NCI-H524 (cell line): Measurements from ENCODE around the gene GPR62.
"Not testable (repeated sequence)": the region's sequence is repeated elsewhere in the genome, so short reads cannot be mapped to it uniquely, and the experiment has no call there.

Source experiments
- DNase-seq, 2 experiments: peaks; one replicate each; lab custom pipeline; 2025; lab: John Stamatoyannopoulos, UW

GPR62 gene

DNA sequence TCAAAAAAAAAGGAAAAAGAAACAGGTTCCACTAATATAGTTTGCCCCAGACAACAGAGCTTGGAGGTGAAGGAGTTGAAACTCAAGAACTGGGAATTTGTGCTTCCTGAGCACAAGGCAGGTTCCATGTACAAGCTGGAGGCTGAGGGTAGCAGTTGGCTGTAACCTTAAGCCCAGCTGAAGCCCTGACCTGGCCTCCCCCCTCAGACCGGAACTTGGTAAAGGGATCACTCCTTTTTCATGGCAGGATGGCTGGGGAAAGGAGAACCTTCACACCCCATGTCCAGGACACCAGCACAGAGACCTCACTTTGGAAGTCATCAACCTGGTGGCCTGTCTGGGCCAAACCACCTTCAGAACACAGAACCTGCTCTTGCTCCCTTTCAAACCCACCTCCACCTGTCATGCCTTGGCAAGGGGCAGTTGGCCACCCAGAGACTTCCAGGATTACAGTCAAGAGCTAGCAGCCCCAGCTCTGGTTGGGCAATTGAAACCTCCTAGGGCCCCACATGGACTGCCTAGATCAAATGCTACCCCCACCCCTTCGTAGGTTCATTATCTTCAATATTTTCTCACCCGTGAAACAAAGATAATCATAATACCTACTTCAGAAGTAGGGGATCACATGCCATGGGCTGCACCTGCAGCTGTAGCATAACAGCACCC is 37.0 kb downstream of the GPR62 start:
- DNase-seq, result no peak

DNA sequence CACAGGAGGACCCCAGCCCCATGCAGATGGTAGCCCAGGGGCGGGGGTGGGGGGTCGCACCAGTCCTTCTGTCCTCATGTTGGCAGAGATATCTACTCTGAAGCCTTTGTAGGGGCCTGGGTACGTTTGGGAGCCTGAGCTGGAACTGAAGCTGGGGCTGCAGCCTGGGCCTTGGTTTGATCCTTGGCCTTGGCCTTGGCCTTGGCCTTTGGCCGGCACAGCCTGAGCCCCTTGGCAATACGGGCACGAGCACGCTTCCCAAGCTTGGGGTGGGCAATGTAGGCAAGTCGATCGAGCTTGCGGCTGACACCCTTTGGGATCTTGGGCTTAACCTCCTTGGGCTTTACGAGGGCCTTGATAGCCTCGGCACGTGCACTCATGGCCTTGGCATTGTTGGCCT is 38.5 kb downstream of the GPR62 start:
- DNase-seq, result not testable (repeated sequence)

DNA sequence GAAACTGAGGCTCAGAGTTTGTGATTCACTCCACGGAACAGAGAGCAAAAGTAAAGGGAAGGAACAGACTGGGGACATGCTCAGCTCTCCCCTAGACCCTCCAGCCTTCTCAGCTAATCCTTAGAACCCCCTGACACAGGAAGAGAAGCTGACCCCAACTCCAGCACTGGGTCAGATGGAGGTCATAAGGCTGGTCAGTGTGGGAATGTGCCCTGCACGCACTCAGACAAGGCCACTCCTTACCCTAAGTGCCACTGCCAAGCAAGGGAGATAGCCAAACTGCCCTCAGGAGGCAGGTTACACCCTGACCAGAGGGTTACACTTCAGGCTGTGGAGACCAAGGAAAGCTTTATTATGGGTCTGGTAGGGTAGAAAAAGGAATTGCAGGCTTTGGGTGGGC is 39.3 kb downstream of the GPR62 start:
- DNase-seq, result no peak

DNA sequence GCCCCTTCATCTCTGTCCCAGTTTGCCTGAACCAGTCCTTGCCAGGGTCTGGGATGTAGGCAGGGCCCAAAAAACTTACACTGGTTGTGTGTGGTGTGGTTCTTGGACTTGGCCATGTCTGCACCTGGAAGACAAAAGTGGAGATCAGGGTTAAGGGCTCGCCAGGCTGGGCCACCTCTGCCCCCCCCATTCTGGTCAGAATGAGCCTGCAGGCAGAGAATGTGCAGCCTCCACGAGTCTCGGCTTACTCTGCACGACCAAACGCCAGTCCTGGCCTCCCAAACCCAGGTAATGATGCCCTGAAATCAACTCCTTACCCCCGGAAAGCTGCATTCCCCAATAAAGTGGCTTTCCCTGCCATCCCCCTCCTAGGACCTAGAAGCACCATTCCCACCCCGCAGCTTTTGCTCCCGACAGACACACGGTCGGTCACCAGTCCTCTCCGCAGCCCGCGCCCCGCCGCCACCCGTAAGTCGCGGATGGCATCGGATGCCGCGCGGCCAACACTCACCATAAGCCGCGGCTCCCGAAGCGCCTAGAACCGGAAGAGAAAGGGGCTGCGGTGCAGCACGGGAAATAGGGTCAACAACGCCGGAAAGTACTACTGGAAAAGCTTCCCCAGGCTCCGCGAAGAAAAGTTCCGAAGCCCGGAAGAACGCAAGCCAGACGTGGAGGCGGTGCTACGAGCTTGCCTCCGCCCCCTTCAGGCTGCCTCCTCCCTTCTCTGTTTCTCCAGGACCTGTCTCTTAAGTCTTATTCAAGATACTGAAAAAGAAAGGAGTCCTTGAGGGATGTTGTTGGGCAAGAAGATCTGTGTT is 40.4 kb downstream of the GPR62 start, which contains the start of gene RPL29:
TSS of gene RPL29 (minus strand) at position 550 of the 818 bp plus-strand sequence. CDS start at position 116, 434 bp downstream.
- peak; percentile 81 to 94 for DNase-seq

DNA sequence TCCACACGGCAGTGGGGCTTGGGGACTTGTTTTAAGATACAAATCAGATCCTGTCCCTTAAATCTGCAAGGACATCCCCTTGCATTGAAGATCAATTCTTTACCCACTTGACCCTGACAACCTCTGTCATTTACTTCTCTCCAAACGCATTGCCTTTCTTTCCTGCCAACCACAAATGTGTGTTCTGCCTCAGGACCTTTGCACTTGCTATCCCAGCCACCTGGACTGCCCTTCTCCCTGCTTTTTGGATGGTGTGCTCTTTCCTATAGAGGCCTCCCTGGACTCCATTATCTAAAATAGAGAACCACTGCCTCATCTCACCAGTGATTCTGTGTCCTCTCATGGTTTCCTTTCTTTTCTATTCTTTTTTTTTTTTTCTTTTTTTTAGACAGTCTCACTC is 42.0 kb downstream of the GPR62 start:
- no peak for DNase-seq

DNA sequence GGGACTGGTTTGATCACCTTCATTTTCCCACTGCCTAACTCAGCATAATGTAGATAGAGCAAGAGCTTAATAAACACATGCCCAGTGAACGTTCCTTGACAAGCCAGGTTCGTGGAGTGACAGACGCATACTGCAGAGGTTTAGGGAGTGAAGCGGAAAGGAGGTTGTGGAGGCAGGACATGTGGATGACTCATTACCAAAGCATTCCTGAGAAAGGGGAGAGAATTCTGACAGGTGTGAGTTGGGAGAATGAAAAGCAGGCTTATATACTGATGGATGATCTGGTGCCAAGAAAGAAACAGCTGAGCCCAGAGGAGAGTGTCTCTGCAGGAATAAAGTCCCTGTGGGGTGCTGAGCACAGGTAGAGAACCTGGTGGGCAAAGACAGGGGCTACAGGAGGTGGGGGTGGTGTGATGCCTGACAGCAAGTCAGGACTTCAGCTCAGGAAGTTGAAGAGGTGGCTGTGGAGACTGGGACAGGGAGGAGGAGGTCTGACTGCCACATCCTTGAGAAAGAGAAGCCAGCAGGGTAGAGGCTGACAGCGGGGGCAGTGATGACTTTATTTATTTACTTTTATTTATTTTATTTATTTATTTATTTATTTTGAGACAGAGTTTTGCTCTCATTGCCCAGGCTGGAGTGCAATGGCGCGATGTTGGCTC is 42.9 kb downstream of the GPR62 start:
- no peak for DNase-seq

DNA sequence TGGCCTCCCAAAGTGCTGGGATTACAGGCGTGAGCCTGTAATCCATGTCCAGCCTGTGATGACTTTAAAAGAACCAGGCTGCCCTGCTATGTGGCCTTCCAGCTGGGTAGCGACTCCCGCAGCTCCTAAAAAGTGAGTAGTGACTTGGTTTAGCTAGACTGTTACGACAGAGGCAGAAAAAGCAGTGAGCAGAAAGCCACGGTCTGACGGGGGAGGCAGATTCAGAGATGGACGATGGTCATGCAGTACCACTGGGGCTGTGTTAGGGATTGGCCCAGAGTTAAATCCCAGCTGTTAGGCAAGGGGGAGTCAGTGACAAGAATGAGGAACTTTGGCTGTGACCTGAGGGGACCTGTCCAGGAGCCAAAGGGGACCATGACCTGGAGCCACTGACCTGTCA is 43.6 kb downstream of the GPR62 start:
- no peak for DNase-seq

DNA sequence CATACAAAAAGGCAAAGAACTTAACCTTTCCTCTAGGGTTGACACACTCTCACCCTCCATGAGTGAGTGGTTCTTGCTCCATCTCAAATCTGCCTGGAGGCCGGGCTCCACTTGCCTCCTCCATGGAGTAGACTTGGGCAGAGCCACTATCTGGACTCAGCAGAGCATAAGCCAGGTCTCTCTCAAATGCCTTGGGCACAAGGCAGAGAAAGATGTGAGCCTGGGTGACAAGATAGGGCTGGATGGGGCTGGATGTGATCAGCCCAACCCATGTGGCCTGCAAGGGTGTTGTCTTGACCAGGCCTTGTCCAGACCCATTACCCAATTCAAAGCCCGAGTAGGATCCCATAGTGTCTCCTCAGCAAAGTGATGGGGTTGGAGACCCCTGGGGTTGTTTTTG is 44.7 kb downstream of the GPR62 start:
- no peak for DNase-seq

DNA sequence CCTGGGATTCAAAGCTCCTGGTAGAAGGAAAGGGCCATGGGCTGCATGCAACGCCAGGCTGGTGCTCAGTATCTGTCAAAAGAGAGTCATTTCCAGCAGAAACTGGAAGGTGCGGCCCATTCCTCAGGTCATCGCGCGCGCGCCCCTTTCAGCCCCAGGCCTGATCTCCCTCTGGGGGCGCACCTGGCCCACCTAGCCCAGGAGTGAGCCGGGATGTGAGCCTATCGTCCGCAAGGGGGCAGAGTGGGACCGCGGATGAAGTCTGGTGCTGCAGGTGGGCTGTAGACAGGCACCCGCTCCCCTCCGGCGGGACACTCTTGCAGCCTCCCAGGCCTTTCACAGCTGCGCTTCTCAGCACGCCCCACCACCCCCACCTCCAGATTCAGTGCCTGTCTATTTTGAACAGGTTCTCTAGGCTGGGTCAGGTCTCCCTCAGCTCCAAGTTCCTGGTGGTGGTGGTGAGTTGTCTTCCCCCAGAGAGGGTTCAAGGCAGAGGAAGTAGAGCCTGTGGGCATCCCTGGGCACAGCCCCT is 46.3 kb downstream of the GPR62 start:
- peak; percentile 68 to 83 for DNase-seq

DNA sequence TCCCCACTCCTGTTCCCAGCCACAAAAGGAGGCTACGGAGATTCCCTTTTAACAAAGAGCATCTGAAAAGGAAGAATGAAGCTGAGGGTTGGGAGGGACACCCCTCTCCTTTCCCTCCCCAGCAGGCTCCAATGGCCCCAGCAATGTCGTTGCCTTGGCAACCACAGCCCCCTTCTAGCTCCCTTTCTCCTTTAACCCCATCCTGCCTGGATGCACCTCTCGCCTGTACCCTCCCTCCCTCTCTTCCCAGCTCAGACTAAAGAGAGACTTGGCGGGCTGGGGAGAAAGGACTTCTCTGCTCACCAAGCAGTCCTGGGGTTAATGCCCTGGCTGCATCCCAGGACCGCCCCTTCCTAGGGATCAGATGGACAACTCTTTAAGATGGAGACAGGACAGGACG is 47.6 kb downstream of the GPR62 start:
- DNase-seq, result no peak

DNA sequence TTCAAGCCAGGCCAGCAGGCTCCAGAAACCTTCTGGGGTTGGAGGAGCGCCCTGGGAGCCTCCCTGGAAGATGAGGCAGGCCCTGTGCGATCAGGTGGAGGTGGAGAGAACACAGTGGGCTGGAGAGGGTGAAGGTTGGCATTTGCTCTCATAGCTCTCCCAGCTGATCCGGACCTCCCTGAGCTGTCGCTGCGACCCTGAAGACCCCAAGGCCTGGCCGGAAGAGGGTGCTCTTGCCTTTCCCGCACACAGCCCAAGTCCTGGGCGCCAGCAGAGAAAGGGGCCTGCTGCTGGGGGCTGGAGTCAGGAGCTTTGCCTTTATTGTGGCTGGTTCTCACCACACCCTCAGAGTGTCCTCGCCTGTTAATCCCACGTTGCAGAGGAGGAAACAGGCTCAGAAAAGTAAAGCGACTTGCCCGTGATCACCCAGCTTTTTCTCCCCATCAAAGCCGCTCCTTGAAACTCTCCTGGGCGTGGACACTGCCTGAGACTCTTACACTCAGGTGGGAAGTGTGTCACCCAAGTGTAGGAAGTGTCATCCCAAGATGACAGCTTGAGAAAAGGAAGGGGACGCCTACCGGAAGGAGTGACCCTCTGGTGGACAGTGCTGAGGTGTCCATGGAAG is 49.1 kb downstream of the GPR62 start:
- peak; percentile 85 to 89 for DNase-seq

DNA sequence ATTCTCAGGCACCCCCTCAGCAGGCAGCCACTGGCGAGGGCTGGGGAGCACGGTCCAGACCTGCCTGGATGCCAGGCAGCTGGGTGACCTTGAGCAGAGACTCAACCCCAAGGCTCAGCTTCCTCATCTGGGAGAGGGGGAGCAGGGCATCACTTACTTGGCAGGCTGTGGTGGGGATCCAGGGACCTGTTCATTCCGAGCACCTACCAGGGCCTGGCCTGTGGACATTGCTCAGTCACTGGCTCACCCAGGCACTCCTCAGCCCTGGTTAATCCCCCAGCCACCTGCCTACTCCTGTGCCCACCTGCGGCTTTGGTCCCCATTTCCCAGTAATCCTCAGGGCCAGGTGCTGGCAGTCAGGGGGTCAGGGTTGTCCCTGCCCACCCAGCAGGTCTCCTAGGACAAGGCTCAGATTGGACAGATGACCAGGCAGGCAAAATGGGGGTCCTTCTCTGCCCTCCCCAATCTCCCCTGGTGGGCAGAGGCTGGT is 49.8 kb downstream of the GPR62 start:
- DNase-seq, result peak; percentile 30 to 67

DNA sequence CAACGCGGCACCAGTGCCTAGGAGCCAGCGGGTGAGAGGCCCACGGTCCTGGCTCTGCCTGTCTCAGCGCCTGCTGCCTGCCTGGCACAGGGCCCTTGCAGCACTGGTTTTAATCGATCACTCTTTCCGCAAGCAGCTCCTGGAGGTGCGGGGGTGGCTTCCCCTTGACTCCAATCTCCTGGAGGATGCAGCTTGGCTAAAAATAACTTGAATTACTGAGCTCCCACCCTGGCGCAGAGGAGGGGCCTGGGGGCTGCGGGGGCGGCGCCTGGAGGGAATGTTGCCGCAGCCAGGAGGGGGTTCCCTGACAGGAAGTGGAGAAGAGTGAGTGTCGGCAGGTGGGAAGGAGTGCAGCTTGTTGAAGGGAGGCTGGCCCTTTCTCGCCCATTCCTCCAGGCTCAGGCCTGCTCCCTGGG is 50.4 kb downstream of the GPR62 start:
- peak; percentile 57 to 72 for DNase-seq

DNA sequence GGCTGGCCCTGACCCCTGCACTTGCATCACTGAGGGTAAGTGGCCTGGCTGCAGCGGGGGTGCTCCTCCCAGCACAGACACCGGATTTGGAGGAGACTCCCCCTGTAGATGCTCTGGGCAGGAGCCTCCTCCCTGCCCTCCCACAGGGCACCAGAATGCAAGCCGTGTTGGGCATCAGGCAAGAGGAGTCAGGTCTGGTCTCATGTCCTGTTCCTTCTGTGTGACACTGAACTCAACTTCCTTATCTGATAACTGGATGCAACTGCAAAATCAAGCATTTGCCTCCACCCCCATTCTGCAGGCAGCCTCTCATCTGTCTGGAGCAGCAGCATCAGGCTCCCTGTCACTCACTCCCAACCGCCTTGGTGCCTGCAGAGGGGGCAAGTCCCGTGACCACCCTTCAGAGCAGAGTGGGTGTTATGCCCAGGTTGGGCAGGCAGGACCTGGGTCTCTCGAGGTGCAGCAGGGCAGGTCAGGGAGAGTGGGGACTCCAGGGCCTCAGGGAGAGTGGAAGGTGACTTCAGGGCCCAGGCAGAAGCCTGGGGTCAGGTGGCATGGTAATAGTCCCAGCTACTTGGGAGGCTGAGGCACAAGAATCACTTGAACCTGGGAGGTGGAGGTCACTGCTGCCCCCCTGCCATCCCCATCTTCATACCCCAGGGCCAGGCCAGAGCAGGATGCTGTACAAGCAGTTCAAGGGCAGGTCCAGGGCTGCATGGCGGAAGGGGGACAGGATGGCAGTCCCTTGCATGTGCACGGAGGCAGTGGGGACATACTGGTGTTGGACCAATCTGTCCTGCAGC is 51.0 kb downstream of the GPR62 start:
- peak; percentile 14 to 46 for DNase-seq

DNA sequence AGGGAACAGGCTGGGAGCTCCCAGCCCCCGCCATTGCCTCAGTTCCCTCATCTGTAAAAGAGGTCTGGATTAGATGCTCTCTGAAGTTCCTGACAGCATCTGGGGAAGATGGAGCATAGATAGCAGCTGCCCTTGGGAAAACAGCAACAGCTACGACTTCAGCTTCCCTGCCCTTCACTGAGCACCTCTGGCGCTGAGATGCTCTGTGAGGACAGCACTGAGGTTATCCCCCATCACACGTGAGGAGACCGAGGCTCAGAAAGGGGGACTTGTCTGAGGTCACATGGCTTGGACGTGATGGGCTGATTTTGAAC is 51.6 kb downstream of the GPR62 start:
- no peak for DNase-seq
